K562 (cell line): ENCODE measurements around the gene CRABP2. TPM values are rescaled to one million over a fixed set of nuclear protein-coding genes. Genes with fewer than 3 reads are reported as not detected.
A peak's percentile ranks its signal among the peaks of the same experiment; 100 is the strongest.

ENCODE experiments used
- ATAC-seq: fragments of 200-7000 bp; cut with Tn5 transposase; 3 replicates; pipeline ENCODE4 v1.9.1; 2020; ENCODE audit warnings: moderate library complexity
- BruUV-seq: library from RNA; stranded (reverse); fragments of 400-500 nt; replicated peaks from 2 replicates; lab custom pipeline; 2021; lab: Mats Ljungman, UMichigan
- CTCF ChIA-PET: fragments of 300-600 bp; formaldehyde crosslinking; extraction: SDS; loops from one replicate; lab custom pipeline; 2021; ENCODE audit warnings: low intra/inter-chr PET ratio; lab: Yijun Ruan, JAX
- POLR2A ChIA-PET: fragments of 300-600, 350-650 bp; sonication (Branson Sonifier 250); formaldehyde crosslinking; extraction: SDS; loops from one replicate; lab custom pipeline; 2021; ENCODE audit warnings: antibody characterized with exemption, inconsistent platforms; lab: Yijun Ruan, JAX
- DNase-seq, 4 experiments: peaks; one replicate each; pipeline versions ENCODE4 v3.0.0 to v3.0.0-alpha.2; 2011 to 2018; ENCODE audit warnings: low spot score in 3 of 4, mixed read lengths in 3 of 4; ENCODE audit errors: extremely low read depth in 1 of 4
- FAIRE-seq: peaks from 2 replicates; lab custom pipeline; 2011; peaks lifted over from hg19 to GRCh38; lab: Jason Lieb, UNC
- H2AFZ ChIP-seq: 2 replicates; pipeline ENCODE4 v1.6.0; 2011; ENCODE audit warnings: low read depth, low read length, control low read depth, inconsistent platforms
- H3K27ac ChIP-seq: fragments of 200-600 bp; 3 replicates; pipeline ENCODE4 v1.8.0; 2011; ENCODE audit warnings: low read depth, mild to moderate bottlenecking, control low read depth, inconsistent platforms, low read length, moderate library complexity, mixed read lengths; ENCODE audit errors: extremely low read depth
- H3K27me3 ChIP-seq, 2 experiments: fragments of 300-600 bp in 1 of 2; 2 replicates in 1 of 2; 3 replicates in 1 of 2; pipeline versions ENCODE4 v1.6.0 to v1.8.0; 2011; ENCODE audit warnings: inconsistent platforms in 2 of 2, low read length in 2 of 2, mild to moderate bottlenecking in 1 of 2, mixed read lengths in 1 of 2, moderate library complexity in 1 of 2; ENCODE audit not compliant: control insufficient read depth in 2 of 2, insufficient read depth in 2 of 2
- H3K36me3 ChIP-seq: fragments of 300-600 bp; 3 replicates; pipeline ENCODE4 v1.8.0; 2011; ENCODE audit warnings: mild to moderate bottlenecking, low read length, inconsistent platforms; ENCODE audit not compliant: control insufficient read depth, insufficient read depth
- H3K4me1 ChIP-seq, 2 experiments: fragments of 200-600 bp in 1 of 2; replicated peaks in 1 of 2; 2 replicates in 1 of 2; 3 replicates in 1 of 2; pipeline versions ENCODE4 v1.5.1 to v1.8.0; 2011; ENCODE audit warnings: inconsistent platforms in 2 of 2, low read length in 2 of 2, mild to moderate bottlenecking in 1 of 2, mixed read lengths in 1 of 2, moderate library complexity in 1 of 2; ENCODE audit not compliant: control insufficient read depth in 2 of 2, insufficient read depth in 2 of 2
- H3K4me2 ChIP-seq: 2 replicates; pipeline ENCODE4 v1.6.1; 2011; ENCODE audit warnings: low read length, control low read depth, inconsistent platforms, mixed read lengths; ENCODE audit not compliant: insufficient read depth
- H3K4me3 ChIP-seq: fragments of 200-600 bp; sonication (generic), shearing (Covaris generic); 2 replicates; pipeline ENCODE4 v1.5.1; 2016; ENCODE audit warnings: control low read depth, inconsistent platforms
- H3K79me2 ChIP-seq: fragments of 200-600 bp; 3 replicates; pipeline ENCODE4 v1.8.0; 2011; ENCODE audit warnings: low read length, inconsistent platforms; ENCODE audit not compliant: control insufficient read depth, insufficient read depth
- H3K9ac ChIP-seq, 2 experiments: 2 replicates each; pipeline versions ENCODE4 v1.6.0 to v1.6.1; 2011; ENCODE audit warnings: low read depth in 2 of 2, low read length in 2 of 2, control low read depth in 1 of 2, inconsistent platforms in 1 of 2, mild to moderate bottlenecking in 1 of 2, mixed read lengths in 1 of 2; ENCODE audit not compliant: insufficient read depth in 1 of 2
- H3K9me1 ChIP-seq: one replicate; pipeline ENCODE4 v1.6.0; 2011; ENCODE audit warnings: inconsistent platforms, mild to moderate bottlenecking, low read length, moderate library complexity; ENCODE audit not compliant: control insufficient read depth, insufficient read depth
- H3K9me3 ChIP-seq: replicated peaks from 2 replicates; pipeline ENCODE4 v1.5.1; 2011; ENCODE audit warnings: low read depth, low read length, inconsistent platforms; ENCODE audit not compliant: control insufficient read depth, insufficient read depth
- H4K20me1 ChIP-seq: replicated peaks from 2 replicates; pipeline ENCODE4 v1.6.1; 2011; ENCODE audit warnings: low read length, inconsistent platforms, mixed read lengths; ENCODE audit not compliant: control insufficient read depth, insufficient read depth
- CBFB ChIP-seq: sonication (generic); formaldehyde crosslinking; IDR thresholded peaks from 2 replicates; pipeline ENCODE4 v1.4.0; 2020; ENCODE audit warnings: mild to moderate bottlenecking, missing genetic modification reagents
- HNRNPL ChIP-seq: fragments of 200-400 bp; formaldehyde crosslinking; IDR thresholded peaks from 2 replicates; pipeline ENCODE4 v1.6.1; 2017; ENCODE audit warnings: low read depth, mild to moderate bottlenecking, low read length
- KDM5B ChIP-seq: fragments of 200-600 bp; sonication (generic); IDR thresholded peaks from 2 replicates; pipeline ENCODE4 v1.6.1; 2012; ENCODE audit warnings: low read depth, mild to moderate bottlenecking, moderate library complexity, low read length, control low read depth, inconsistent platforms; ENCODE audit not compliant: insufficient replicate concordance
- MAX ChIP-seq: sonication (generic); formaldehyde crosslinking; IDR thresholded peaks from 2 replicates; pipeline ENCODE4 v1.9.0; 2022; ENCODE audit warnings: mild to moderate bottlenecking, missing genetic modification reagents
- PRMT5 ChIP-seq: sonication (generic); formaldehyde crosslinking; IDR thresholded peaks from 2 replicates; pipeline ENCODE4 v1.5.0; 2020; ENCODE audit warnings: missing genetic modification reagents
- THRA ChIP-seq: fragments of 450-650 bp; IDR thresholded peaks from 2 replicates; pipeline ENCODE4 v1.6.1; 2017; ENCODE audit warnings: mild to moderate bottlenecking, moderate library complexity
- ZBTB8A ChIP-seq: fragments of 450-650 bp; IDR thresholded peaks from 2 replicates; pipeline ENCODE4 v1.6.1; 2018; ENCODE audit warnings: mild to moderate bottlenecking, moderate library complexity; ENCODE audit not compliant: partially characterized antibody
- ZMIZ1 ChIP-seq, 2 experiments: fragments of 150-350 bp in 1 of 2; IDR thresholded peaks; 2 replicates each; pipeline ENCODE4 v1.6.1; 2012 to 2016; ENCODE audit warnings: low read depth in 2 of 2, low read length in 2 of 2, mild to moderate bottlenecking in 1 of 2, moderate library complexity in 1 of 2
- ZNF561 ChIP-seq: fragments of 450-650 bp; formaldehyde crosslinking; conservative IDR thresholded peaks from 2 replicates; pipeline ENCODE4 v1.4.0; 2020; ENCODE audit warnings: mild to moderate bottlenecking, moderate library complexity
- WGBS: fragments of 100-300 bp; shearing (Covaris generic); methylation state at CpG from one replicate; pipeline ENCODE4 v1.1.6; 2016; ENCODE audit warnings: low coverage, mixed read lengths; ENCODE audit not compliant: insufficient coverage; ENCODE audit errors: missing lambda C conversion rate; 5-methylcytosine and 5-hydroxymethylcytosine counted together
- in situ Hi-C: fragments of 300-500 bp; cut with MboI; formaldehyde crosslinking; loops from 4 replicates; pipeline ENCODE4 v1.15.0; 2018; ENCODE audit warnings: inconsistent platforms, mixed read lengths
- intact Hi-C: fragments of 100-400 bp; cut with micrococcal nuclease; formaldehyde crosslinking; loops from 2 replicates; pipeline ENCODE4 v1.14.2; 2022
- polyA plus RNA-seq, 8 experiments: library from polyadenylated mRNA; depleted of rRNA in 4 of 8; stranded (reverse) in 5 of 8; unstranded in 3 of 8; fragments of >200 nt; fragmentation: Nextera tagmentation in 2 of 8; fragmentation: Illumina TruSeq in 1 of 8; extraction: Ambion mirVana in 2 of 8; extraction: Trizol in 1 of 8; gene quantifications; 2 replicates each; pipeline versions ENCODE4 v1.2.1 to v1.2.3, GENCODE V29; 2011 to 2014; ENCODE audit warnings: inconsistent platforms in 1 of 8, missing spikeins in 1 of 8
- total RNA-seq, 7 experiments: library from RNA; depleted of rRNA in 6 of 7; stranded (reverse); fragments of >200 nt in 6 of 7; fragmentation: Illumina TruSeq in 2 of 7; extraction: Trizol in 2 of 7; gene quantifications; 2 replicates each; pipeline versions ENCODE4 v1.2.1 to v1.2.3, GENCODE V29; 2011 to 2021; ENCODE audit warnings: low replicate concordance in 1 of 7

The CRABP2 gene
- total and polyA plus RNA-seq, 9 of the 15 experiments (the other 6 are each of a cell fraction or from before 2014, with no cell fraction given): 0.30 to 2.5 (median 0.82) TPM

GRCh38 chr1:156676820-156677615 is 28.4 kb downstream of the CRABP2 start, which contains the start of gene NES (continued):
- TF ChIP-seq THRA (no peak), ZNF561 (CRISPR knock-in tag) (no peak), MAX (CRISPR knock-in tag) (no peak), CBFB (no peak), ZBTB8A (no peak), PRMT5 (CRISPR knock-in tag) (no peak)
- TF ChIP-seq, all 486 proteins: peak for 30

GRCh38 chr1:156676114-156676819 is 29.1 kb downstream of the CRABP2 start:
- intact Hi-C loops: no loop called here
- no peak for DNase-seq
- H3K4me2 ChIP-seq: peak overlapping the region; percentile 21
- no peaks in the 10 kb centered on the region for H4K20me1 ChIP-seq
- peaks cover 4 to 9% of the 10 kb centered on the region in 2 experiments; a peak in 3 of 5 replicates for H3K27me3 ChIP-seq
- H3K9ac ChIP-seq: peak overlapping the region; percentile 15 to 88; a peak in 3 of 4 replicates
- FAIRE-seq: no peak
- BruUV-seq: no TSS peak
- ChIA-PET CTCF (interaction anchor here (4.8 kb wide), 1 partner anchor 17 kb away, joined by 110 read pairs; no protein-coding TSS in a partner anchor), POLR2A (interaction anchor here (0.6 to 3.1 kb wide), 11 partner anchors 11 to 237 kb away, joined by 3 to 24 read pairs (median 4); no protein-coding TSS in a partner anchor)
- no peak overlapping the region for H3K27ac ChIP-seq
- TF ChIP-seq ZMIZ1 (IDR thresholded peaks at IDR 0.05; ENCODE audit: low read depth in 2 of 2, low read length in 2 of 2) (no peak), KDM5B (peak; percentile 7), HNRNPL (peak; percentile 3; the same call in 1 of the 2 replicates)
- no peaks in the 10 kb centered on the region for H3K9me3 ChIP-seq
- no peaks in the 10 kb centered on the region for H3K36me3 ChIP-seq
- H3K4me1 ChIP-seq: peaks cover 22 to 47% of the 10 kb centered on the region in 2 experiments
- WGBS: 91% methylated on average over 21 of the region's 49 CpGs
- ATAC-seq: no peak
- H3K4me3 ChIP-seq: no peak overlapping the region
- no peak overlapping the region for H2AFZ ChIP-seq
- in situ Hi-C loops: no loop called here
- no peaks in the 10 kb centered on the region; the same call in 2 of the 3 replicates for H3K79me2 ChIP-seq
- no peaks in the 10 kb centered on the region for H3K9me1 ChIP-seq
